Germinal center (tissue), 1 donor: ENCODE measurements around the gene HIVEP3.

ENCODE experiments used
- DNase-seq: peaks from one replicate; pipeline ENCODE4 v3.0.0; 2012; ENCODE audit warnings: mixed read lengths, low spot score

The HIVEP3 gene

DNA sequence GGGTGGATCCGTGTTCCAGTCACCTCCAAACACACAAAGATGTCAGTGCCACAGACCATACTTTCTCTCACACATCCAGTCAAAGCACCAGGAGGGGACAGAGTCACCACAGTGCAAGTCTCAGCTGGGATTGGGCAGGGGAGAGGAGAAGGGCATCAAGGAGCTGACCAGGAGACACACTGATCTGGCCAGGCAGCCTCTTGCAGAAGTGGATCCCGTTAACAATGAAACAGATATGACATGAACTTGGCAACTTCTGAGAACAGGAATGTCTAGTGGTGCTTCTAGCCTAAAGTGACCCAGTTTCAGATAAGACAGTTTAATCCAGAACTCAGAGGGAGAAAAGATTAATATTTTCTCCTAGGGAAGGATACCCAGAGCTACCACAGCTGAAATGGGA, 71.0 kb downstream of the HIVEP3 start:
- DNase-seq = no peak

DNA sequence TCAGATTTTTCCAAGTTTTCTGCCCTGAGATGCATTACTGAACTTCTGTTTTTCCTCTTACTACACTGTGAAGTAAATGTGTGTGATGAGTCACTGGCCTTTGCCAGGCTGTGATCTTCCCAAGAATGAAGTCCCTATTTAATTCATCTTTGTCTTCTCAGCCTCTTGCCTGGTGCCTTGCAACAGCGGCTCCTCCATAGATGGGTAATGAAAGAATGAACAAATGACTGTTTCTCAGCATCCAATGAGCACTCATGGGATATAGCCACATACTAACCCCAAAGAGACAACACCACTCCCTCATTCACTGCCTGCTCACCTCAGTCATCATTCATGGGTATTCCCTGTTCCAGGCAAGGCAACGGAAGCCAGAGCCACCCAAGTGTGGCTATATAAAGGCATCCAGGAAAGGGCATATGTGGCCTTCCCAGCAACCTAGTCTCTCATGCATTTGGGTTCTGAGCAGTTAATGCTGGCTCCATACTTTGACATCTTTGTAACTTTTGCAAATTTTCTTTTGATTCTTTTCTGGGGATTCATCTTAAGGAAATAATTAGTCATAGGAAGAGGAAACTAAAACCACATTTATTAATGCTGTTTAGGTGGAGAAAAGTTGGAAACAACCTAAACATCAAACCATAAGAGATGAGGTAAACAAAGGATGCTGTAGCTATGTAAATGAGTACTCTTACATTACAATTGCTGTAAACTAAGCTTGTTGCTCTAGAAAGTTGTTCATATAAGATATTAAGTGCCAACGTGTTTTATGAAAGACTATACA, 71.9 kb downstream of the HIVEP3 start:
- DNase-seq = no peak

DNA sequence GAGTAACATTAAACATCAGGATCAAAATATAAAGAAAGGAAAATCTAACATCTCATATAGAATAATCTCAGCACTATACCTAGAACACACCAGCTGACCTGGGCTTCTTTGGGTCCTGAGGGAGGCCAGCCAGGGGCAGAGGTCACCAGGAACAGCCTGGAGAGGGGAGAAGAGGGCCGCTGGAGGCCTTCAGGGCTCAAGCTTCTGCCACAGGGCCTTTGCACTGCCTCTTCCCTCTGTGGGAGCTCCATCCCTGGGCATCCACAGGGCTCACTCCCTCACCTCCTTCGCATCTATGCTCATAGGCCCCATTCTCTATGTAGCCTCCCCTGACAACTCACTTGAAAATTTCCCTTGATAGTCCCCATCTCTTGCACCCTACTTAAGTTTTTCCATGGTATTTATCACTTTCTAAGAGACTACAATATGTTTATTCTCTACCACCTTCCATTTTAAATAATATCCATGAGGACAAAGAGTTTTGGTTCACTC, 73.9 kb downstream of the HIVEP3 start:
- DNase-seq = no peak

DNA sequence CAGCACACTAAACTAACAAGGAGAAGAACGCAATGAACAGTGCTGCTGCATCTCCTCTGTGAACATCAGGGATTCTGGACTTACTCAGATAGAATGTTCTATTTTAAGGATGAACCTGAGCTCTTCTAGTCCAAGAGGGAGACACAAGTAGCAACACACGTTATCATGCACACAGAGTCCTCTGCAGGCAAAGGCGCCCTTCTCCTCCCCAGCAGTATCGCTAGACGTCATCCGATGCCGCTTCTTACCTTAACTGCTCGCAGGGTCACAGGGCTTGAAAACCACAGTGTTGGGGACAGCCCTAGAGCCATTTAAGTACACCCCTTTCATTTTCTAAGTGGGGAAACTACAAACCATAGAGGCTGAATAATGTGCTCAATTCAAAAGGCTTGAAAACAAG, 74.5 kb downstream of the HIVEP3 start:
- no peak for DNase-seq

DNA sequence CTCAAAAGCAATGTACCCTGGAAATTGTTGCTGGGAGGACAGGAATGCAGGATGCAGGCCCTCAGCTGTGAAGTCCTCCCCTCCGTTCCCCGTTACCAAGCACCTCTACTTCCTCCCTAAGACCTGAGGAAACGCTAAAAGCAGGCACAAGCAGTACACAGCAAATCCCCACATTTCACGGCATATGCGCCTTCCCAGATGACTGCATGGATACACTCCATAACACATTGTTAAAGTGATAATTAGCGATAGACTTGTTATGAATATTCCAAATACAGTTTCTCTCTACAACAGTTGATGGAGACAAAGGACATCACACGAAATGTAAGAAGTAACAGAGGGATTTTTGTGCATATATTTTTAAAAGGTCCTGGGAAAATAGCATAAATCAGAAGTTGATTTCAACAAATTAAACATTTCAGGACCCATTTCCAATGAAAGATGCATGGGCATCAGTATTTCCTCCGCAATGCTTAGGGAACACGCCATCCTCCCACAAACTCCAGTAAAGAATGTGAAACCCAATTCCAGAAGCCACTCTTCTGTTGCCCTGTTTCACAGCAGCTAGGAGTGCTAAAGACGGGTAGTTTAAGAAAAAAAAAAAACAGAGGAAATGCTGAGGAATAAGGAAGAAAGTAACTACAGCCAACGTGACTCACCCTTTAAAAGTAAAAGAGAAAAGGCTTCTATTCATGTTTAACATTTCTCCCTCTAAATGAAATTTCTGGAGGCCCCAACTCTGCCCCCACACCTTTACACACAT, 75.5 kb downstream of the HIVEP3 start:
- DNase-seq = no peak

DNA sequence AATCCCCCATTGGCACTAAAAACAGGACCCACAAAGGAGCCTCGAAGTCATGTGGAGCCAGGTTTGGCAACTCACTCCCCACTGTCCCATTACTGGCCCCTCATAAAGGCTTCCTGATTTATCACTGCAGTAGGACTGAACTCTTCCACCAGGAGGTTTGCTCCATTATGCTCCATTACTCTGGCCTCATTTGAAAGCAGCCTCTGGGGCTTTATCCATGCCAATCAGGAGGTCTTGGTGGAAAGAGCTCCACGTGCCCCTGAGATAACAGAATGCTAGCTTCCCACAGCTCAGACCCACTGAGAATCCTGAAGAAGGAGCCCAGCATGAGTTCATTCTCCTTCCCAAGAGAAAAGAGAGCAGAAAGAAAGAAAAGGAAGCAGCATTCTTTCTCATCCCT, 76.4 kb downstream of the HIVEP3 start:
- DNase-seq = no peak

DNA sequence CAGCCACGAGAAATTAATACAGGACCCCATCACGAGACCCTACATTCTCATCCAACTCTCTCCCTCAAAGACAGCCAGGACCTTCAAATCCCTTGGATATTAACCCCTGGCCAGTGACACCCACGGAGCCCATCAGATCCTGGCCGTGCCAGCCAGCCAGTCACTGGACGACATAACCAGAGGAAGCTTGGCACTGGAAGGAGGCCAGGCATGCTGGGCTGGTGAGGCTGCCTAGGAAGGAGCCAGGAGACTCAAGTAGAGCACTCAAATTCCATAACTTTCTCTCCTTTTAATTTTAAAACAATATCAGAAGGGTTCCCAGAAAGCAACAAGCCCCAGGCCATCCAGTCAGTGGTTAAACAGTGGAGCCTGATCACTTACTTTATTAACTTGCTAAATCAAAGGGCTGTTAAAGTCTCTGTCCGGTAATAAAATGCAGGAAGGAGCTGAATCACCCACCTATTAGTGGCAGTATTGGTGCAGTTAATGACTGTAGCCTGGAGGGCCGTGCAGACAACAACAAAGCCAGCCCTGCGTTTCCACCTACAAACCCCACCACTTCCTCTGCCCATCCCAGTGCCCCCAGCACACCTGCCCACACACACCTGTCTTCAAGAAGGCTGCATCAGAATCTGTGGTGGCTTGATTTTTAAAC, 78.0 kb downstream of the HIVEP3 start:
- DNase-seq = no peak

DNA sequence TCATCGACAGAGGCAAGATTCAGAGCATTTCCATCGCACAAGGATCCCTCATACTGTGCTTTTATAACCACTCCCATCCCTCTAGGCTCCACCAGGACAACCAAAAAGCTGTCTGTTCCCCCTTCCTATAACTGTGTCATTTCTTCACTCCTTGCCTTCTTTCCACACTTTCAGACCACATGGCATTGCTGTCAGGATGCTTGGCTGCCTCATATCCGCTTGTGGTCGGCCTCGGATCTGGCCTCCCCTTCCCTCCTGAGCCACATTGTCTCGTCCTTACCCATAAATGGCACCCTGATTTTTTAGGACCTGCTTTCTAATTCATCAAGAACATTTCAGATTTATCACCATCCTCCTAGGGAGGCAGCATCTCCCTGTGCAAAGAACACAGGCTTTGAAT, 80.5 kb downstream of the HIVEP3 start:
- no peak for DNase-seq

DNA sequence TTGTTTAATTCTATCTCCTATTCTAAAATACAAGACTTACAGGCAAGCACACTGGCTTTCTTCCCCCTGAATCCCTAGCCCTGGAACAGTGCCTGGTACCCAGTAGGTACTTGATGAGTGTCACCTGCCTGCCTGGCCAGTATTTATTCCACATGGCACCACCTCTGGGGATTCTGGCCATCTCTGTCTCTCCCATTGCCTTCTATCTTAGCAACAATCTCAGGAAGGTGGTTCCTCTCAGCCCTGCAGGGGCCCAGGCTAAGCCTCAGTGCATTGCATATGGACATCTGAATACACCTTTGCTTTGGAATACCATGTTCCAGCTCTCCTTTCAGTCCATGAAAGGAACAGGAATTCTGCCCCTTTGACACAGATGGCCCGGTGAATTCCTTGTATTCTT, 81.0 kb downstream of the HIVEP3 start:
- no peak for DNase-seq

DNA sequence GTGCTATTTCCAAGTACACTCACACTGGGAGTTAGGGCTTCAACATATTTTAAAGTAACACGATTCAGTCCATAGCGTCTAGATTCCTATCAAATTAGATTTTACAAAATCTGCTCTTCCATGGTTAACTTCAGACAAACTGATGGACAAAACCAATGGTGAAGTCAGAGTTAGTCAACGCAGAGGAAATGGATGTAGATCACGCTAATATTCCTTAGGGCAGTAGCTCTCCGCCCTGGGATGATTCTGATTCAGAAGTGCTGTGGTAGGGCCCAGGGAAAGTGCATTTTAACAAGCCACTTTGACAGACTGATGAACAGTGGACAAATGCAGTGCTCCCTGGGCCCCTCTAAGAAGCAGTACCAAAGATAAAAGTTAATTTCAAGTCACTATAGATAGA, 83.2 kb downstream of the HIVEP3 start:
- DNase-seq = no peak

DNA sequence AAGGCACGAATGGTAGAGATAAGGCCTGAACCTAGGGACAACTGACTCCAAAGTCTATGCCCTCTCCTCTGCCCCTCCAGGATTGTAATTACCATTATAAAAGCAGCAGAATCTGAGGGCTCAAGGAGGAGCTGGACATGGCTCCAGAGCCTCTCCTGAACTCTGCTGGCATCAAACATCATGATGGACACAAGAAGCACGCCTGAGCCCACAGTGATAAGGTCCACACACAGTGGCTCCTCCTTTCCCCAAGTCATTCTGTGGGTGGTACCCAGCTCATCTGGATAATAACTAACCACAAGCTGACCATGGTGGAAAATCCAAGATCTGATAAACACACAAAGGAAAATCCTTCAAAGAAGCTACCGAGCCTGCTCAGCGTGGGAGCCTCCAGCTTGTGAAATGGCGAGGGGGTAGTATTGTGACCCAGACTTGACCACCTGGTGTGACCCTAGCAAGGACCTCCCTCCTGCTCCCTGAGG, 85.2 kb downstream of the HIVEP3 start:
- DNase-seq = no peak

DNA sequence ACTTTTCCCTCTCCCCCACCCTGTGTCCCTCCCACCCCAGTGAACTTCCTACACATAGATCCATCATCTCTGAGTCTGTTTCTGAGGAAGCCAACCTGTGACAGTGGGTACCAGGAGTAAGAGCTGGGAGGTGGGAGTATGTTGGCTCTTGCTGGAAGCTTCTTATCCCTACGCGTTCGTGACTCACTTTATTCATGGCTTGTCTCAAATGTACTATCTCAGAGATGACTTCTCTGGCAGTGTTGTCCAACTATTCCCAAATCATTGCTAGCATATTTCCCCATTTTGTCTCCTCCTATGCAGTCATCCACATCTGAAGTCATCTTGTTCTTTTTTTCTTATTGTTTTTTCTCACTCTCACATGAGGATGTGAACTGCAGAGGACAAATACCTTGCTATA, 88.0 kb downstream of the HIVEP3 start:
- no peak for DNase-seq

DNA sequence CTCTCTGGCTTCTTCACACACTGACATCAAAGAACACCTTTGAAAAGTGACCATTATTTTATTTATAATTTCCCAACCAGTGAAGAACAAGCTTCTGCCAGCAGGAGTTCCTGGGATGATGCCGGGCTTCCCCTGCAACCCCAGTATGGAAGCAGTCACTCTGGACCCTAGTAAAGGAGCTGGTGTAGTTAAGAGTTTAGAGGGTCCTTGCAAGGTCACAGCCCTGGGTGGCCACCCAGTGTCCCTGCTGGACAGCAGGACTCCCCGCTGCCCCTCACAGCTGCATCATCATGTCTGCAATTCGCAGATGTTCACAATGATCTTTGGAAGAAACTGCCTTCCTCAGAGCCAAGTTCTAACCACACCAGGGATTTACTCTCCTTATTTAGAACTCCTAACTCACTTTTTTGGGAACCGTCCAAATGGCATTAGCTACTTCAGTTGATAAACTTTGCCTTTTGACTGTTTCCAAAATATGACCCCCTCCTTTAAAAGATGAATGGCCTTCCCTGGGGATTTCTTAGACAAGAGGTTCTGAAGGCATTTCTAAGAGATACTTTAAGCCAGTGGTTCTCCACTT, 90.6 kb downstream of the HIVEP3 start:
- no peak for DNase-seq

DNA sequence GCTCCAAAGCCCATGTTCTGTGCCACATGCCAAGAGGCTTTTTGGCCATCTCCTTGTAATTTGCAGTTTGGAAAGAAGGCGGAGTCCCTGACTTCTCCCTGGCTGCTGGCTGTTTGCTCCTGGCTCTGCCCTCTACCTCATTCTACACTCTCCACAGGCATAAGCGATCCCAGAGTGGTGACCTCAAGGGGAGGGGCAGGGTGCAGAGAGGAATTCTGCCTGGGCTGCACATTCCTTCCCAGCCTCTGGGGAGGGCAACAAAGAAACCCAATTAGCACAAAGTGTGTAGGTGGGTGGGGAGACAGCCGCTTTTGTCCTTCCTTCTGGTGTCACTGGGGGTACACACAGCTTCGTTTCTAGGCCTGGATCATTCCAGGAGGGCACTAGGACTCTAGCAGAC, 95.3 kb downstream of the HIVEP3 start:
- no peak for DNase-seq

DNA sequence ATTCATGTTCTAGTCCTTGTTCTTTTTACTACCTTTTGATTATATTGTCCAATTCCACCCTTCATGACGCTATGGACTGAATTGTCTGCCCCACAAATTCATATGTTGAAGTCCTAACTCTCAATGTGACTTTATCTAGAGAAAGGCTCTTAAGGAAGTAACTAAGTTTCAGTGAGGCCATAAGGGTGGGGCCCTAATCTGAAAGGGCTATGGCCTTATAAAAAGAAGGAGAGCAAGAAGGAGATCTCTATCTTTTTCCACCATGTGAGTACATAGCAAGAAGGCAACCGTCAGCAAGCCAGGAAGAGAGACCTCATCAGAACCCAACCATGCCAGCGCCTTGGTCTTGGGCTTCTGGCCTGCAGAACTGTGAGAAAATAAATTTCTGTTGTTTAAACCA, 95.9 kb downstream of the HIVEP3 start:
- DNase-seq = no peak

DNA sequence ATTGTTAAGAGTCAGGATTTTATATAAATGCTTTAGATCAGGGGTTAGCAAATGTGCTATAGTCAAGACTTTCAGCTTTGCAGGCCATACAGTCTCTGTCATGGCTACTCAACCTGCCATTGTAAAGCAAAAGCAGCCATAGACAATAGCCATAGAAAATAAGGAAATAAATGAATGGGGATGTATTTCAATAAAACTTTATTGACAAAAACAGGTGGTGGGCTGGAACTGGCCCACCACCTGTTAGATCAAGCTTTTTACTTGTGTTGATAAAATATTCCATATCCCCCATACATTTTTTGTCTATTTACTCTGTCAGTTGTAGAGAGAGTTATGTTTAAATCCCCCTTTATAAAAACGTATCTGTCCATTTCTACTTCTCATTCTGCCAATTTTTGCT, 98.9 kb downstream of the HIVEP3 start:
- no peak for DNase-seq

DNA sequence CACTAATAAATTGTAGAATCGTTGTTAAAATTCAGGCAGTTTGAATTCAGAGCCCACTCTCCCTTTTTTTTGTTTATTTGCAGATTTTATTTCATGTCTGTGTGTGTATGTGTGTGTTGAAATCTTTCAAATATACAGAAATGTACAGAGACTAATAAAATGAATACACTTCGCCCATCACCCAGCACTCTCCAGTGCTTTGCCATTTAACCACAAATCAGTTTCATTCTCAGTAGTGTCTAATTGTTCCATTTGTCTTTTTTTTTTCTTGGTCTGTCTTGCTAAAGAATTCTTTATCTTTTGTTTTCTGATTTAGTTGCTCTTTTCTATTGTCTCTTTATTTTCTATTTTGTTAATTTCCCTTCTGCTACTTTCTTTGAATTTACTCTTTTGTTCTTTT, 99.7 kb downstream of the HIVEP3 start:
- DNase-seq = no peak

DNA sequence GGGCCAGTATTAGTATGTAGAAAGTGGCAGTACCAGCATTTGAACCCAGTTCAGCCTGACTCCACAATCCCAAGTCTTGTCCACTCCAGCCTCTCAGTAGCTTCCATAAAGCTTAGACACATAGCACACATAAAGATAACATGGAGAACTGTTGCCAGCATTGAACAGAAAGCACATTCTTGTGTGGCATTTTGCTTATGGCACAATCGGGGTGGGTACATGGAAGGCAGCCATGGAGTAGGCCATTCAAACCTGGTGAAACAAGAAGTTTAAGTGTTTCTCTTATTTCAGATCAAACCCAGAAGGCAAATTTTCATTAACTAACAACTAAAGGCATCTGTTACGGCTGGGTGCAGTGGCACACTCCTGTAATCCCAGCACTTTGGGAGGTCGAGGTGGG, 102.7 kb downstream of the HIVEP3 start:
- no peak for DNase-seq

DNA sequence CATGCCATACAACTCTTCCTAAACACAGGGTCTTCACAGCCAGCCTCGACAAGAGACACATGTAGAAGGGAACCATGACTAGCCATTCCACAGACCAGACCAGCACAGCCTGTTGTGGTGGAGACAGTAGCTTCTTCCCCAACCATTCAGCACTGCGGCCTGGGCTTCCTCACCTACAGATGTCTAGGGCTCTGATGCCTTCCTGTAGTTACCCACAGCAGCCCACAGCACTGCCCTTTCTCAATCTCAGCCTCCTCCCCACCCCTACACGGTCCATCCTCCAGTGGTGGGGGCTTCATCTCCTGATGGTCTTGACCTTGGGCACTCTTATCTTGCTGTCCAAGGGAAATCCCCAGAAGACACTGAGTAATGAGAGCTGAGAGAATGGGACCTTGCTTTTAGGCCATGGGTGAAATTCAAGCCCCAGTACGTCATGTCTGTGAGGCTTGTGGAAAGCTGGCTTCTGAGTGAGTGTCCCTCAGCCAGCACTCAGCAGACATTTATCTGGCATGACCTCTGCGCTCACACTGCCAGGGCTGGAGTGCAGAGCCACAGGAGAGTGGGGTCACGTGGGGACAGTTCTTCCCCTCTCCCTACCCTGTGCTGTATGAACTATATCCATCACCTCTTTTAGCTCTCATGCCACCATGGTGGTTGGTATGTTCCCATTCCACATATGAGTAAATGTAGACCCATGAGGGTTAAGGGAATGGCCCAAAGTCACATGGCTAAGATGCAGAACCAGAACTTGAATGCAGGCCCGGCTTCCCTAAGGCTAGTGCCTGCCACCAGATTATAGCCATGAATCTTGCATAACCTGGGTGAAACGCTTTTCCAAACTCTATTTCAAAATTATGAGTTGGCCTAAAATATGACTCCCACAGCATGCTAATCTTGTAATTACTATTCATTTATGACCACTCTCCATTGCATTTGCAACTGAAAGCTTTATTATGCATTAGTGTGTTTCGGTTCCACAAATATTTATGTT, 104.7 kb downstream of the HIVEP3 start:
- DNase-seq = no peak

DNA sequence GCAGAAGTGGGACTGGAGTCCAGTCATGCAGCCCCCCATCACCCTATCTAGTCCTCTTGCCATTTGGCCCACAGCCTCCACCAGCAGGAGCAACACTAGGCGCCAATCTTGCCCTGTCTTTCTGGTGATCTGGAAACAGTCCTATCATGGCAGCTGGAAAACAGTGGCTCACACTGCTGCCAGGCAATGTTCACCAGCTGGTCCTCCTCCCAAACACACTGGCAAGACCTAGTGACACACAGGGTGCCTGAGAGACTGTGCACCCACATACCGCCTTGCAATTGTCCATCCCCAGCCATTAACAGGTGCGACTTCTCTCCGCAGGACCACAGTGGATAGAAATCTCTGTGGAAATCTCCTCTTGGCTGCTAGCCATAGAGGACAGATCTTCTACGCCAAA, 105.5 kb downstream of the HIVEP3 start:
- DNase-seq = no peak

DNA sequence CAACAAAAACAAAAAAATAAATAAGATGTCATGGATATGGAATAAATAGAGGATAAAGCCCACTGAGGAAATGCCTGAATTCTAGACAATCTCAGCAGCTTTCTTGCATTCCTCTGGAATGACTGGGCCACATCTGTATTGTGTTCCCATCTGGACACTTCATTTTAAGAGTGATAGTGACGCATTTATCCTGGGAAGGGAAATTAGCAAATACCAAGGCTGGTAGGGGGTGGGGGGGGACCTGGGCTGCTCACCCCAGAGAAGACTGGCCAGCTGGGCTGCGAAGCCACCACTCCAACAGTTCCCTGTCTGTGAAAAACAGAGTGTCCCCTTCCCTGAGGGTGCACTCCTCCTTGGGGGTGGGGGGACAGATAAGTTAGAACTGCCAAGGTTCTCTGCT, 106.3 kb downstream of the HIVEP3 start:
- no peak for DNase-seq
